CD4-positive, alpha-beta T cell treated with Interleukin-17A for 4 hours (primary cell): ENCODE data around the gene FTHL17.

Source experiments
- DNase-seq: peaks from one replicate; pipeline ENCODE4 v3.0.0-alpha.2; 2020; ENCODE audit warnings: mixed read lengths

FTHL17 gene

GRCh38 chrX:31036895-31037294 lies 34.9 kb downstream of the FTHL17 start:
- peak; percentile 3 for DNase-seq

GRCh38 chrX:31027351-31027750 lies 44.5 kb downstream of the FTHL17 start:
- DNase-seq = no peak

- no peak for DNase-seq
Measured at GRCh38 chrX:31024866-31025265, 47.0 kb downstream of the FTHL17 start.

- no peak for DNase-seq
Measured at GRCh38 chrX:31021537-31021936, 50.3 kb downstream of the FTHL17 start.
